Subcutaneous adipose tissue (tissue), 4 donors: ENCODE results near the gene PTCD1. TPM values are rescaled to one million over a fixed set of nuclear protein-coding genes. Genes with fewer than 3 reads are reported as not detected.

ENCODE experiments used
- total RNA-seq, 4 donors: library from RNA; depleted of rRNA; stranded (reverse); fragments of >200 nt; gene quantifications; one replicate each; pipeline ENCODE4 v1.1.0, GENCODE V29; 2016
- TF ChIP-seq, protein P1 (sequence below): fragments of 450-650 bp; IDR thresholded peaks from one replicate; pipeline ENCODE4 v1.5.1; 2016; ENCODE audit warnings: low read depth, mild to moderate bottlenecking, control low read depth, antibody characterized with exemption, moderate library complexity

The PTCD1 gene
- total RNA-seq, 4 donors from 2014 or later, result 3.7 to 11.9 (median 5.3) TPM

DNA sequence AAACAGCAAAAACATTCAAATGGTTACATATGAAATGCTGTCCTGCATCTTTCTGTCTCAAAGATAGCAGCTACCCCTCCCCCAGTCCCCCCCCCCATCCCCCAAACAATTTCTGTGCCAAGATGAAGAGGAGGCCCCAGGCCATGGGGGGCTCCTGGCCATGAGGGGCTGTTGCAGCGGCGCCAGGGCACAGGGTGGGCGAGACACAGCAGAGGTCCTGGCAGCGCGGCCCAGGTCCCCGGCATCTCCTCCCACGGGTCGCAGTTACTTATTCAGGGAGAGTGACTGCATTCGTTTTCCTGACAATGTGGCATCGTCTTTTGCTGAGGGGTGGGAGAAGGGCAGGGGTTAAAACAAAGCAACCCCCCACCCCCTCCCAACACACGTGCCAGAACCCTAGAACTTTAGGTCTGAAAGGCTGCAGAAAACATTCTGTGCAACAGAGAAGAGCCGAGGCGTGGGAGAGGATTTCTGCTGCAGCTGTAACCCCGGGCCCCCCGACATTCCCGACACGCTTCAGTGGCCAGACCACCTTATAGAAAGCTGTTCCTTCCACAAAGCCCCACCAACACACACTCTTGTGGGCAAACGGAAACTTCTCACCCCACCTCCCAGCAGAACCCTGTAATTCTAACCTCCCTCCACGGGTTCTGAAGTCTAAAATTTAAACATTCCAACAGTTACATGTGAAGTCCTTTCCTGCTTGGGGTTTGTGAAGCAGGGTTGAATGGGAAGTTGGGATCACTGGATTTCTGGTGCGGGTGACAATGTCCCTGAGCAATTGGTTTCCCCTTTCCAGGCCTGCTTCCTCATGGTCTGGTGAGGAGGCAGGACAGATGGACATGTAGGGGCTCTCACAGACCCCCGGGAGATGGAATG lies 41.9 kb downstream of the PTCD1 start:
- TF ChIP-seq, protein P1, sequence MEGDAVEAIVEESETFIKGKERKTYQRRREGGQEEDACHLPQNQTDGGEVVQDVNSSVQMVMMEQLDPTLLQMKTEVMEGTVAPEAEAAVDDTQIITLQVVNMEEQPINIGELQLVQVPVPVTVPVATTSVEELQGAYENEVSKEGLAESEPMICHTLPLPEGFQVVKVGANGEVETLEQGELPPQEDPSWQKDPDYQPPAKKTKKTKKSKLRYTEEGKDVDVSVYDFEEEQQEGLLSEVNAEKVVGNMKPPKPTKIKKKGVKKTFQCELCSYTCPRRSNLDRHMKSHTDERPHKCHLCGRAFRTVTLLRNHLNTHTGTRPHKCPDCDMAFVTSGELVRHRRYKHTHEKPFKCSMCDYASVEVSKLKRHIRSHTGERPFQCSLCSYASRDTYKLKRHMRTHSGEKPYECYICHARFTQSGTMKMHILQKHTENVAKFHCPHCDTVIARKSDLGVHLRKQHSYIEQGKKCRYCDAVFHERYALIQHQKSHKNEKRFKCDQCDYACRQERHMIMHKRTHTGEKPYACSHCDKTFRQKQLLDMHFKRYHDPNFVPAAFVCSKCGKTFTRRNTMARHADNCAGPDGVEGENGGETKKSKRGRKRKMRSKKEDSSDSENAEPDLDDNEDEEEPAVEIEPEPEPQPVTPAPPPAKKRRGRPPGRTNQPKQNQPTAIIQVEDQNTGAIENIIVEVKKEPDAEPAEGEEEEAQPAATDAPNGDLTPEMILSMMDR, result no peak

DNA sequence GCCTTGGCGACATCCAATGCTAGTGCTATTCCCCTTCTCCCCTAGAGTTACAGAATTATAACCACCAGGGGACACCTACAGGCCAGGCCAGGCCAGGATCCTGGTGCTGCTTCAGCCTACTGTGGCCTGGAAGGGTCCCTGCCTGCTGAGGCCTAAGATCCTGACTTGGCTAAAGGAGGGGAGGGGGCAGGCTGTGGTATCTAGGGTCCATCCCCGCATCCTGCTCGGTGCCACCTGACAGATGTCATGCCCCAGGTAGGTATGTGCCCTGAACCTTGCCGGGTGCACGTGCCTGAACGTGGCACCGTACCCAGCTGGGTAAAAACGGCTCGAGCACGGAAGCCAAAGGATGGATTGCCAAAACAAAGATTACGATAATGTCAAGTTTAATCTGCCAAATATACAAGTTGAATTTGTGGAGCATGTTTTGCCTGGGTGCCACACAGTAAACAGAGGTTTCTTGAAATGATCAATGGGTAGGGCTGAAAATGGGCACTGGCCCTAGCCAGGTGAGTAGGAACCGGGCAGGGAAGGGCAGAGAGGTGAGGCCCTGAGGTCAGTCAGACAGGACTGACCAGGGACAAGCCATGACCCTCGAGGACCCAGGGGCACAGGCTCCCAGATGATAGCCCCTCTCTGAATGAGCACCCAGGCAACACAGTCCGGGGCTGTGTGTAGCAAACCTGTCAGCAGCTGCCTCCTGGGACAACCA lies 42.8 kb downstream of the PTCD1 start:
- TF ChIP-seq, protein P1, result no peak

DNA sequence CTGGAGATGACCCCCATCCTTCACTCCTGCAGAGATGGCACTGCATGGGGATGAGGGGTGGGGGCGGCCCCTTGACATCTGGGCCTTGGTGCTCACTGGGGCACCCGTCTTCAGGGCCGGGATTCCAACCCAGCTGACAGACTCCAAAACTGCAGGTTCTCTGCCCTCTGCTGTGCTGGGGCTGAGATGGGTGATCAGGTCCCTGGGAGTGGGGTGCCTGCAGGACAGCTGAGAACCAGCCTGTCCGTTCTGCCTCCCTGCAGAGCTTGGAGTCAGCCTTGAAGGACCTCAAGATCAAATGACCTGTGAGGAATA lies 44.5 kb downstream of the PTCD1 start:
- TF ChIP-seq, protein P1, result no peak

DNA sequence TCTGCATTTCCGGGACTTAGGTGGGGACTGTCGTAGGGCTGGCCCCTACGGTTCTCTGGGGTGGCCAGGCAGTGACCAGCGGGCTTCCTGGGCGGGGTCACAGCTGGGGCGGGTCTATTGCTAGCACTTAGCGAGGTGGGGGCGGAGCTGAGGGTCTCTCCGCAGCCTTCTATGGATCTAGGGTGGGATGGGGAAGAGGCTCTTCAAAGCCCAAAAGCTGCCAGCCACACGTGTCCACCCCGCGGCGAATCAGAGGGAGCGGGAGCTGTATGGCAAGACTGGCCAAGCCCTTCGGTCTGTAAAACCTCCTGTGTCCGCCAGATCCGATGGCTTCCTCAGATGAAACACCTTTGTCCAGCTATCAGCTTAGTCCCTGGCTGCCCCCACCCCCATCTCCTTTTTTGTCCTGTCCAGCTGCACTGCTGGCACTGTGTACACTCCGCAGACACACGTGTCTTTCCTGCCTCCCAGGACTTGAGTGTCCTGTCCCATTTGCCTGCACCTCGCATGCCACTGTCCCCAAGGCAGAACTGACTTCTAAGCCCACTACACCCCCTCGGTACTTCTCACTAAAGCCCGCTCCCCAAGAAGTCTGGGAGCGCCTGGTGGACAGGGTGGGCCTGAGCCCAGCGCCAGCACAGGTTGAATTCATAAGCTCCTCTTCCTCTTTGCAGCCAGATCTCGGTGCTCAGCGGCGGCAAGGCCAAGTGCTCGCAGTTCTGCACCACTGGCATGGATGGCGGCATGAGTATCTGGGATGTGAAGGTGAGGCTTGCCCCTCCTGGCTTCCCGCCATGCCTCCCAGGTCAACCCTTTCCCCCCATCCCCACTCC lies 45.0 kb downstream of the PTCD1 start:
- TF ChIP-seq, protein P1, result no peak

DNA sequence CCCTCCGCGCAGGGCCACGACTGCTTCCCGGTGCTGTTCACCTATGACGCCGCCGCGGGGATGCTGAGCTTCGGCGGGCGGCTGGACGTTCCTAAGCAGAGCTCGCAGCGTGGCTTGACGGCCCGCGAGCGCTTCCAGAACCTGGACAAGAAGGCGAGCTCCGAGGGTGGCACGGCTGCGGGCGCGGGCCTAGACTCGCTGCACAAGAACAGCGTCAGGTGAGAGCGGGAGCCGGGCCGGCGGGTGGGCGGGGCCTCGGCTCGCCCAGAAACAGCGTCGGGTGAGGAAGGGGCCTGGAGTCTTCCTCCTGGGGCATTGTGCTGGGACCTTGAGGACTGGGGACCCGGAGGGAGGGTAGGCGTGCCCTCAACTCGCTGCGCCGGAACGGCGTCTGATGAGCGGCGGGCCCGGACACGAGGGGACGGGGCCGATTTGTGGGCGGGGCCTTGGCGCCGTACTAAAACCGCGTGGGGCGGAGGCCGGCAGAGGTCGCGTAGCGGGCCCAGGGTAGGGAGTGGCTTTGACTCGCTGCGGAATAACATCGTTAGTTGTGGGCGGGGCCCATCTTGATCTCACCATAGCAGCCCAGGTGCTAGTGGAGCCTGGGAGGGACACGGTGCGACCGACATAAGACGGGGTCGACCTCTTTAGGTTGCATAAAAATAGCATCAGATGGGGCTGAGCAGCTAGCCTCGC lies 45.8 kb downstream of the PTCD1 start:
- TF ChIP-seq, protein P1, result no peak

DNA sequence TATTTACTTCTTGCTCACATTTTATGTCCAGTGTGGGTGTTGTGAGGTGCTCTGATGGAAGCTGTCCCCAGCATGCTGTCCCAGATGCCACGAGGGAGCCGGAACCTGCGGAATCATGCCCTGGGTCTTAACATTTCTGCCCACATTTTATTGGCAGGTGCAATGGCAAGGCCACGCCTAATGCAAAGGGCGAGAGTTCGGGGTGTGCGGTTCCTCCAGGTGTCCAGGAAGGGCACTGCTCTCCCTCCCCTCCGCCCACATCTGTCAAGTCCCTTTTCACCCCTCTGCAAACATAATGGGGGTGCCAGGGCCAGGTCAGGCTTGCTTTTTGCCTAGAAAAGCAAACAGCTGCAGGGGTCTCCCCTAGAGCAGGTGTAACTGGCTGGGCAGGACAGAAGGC lies 46.6 kb downstream of the PTCD1 start:
- TF ChIP-seq, protein P1, result no peak
